NCI-H748 treated with DMSO at 0.1 percent for 48 hours (cell line): ENCODE measurements around the gene SELENOF.
"Not testable (repeated sequence)": the region's sequence is repeated elsewhere in the genome, so short reads cannot be mapped to it uniquely, and the experiment has no call there.

ENCODE experiments used
- DNase-seq: peaks from one replicate; lab custom pipeline; 2025; lab: John Stamatoyannopoulos, UW

The SELENOF gene

DNA sequence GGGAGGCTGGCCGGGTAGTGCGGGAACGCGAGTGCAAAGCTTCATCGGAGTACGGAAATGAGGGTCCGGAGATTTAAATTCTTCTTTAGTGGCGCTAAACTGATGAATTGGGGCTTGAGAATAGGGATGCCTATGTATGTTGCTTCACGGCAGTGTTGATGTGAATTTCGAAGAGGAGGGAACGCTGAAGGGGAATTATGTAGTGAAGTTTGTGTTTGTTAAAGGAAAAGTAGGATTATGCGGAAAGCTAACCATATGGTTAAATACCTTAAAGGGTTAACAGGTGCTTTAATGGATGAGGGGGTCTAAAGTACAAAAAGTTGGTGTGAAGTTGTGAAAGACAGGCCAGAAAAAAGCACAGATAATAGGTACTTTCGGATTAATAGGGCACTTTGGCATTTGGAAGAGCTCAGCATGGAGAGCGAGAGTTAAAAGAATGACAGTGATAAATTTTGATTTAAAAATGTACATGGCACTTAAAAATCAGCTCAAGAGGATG is 1.9 kb upstream of the SELENOF start:
- no peak for DNase-seq

DNA sequence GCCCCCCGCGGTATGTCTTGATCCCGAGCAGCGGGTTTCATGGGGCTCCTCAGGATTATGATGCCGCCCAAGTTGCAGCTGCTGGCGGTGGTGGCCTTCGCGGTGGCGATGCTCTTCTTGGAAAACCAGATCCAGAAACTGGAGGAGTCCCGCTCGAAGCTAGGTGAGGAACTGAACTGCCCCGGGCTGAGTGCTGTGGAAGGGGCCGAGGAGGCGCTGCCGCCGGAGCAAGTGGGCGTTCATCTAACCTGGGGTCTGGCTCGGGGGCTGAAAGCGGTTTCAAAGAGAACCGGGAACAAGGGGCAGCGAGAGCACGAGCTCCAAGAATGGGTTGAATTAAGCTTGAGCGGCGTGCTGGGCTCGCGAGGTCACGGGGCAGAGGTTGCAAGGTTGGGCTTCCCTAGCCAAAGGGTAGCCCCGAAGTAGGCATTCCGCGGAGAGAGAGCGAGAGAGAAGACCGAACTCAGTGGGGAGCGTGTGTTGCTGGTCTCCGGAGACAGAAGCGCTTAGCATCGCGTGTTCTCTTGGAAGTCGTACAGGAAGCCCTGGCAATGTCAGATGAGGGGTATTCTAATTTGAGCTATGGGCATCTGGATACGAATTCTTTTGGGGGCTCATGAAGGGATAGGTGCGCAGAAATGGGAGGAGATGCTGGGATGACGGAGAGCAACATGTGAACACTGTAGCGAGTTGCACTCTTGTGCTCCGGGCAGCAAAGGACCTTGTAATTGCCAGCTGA is 1.2 kb upstream of the SELENOF start:
- DNase-seq: peak; percentile 4

DNA sequence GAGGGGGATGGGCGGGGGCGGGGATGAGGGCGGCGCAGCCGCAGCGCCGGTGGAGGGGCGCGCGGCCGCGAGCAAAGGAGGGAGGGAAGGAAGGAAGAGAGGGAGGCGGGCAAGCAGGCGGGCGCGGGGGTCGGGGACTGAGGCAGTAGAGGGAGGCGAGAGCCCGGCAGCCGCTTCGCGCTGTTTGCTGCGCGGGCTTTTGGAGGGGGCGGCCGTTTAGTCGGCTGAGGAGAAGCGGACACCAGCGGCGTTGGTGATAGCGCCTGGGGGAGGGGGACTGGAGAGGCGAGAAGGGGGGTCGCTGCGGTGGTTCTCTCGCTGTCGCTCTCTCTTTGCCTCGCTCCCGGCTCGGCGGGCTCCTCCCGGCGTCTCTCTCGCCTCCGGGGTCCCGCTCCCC is 673 bp upstream of the SELENOF start, which contains the start of gene HS2ST1:
Gene HS2ST1, plus strand, starts transcription at position 35 of the 397 bp plus-strand sequence.
- no peak for DNase-seq

DNA sequence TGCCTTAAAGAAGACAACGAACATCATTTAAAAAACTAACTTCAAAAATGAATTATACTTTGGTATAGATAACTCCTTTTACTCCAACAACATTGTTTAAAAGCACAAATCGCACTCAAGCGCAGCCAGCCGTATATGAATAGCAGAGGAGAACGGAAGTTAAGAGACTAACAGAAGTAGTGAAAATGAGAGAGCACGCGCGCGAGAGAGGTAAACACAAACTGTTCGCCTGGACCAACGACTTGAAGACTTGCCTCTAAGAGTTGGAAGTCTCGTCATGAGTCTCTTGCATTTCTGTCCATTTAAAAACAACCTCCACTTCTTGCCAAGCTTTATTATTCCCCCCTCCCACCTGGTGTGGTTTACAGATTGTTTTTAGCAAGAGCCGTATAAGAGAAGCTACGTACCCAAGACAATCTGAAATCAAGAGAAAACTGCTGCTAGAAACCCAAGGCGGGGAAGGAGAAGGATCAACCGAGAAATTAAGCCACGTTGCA is 479 bp downstream of the SELENOF start:
- peak; percentile 24 for DNase-seq

DNA sequence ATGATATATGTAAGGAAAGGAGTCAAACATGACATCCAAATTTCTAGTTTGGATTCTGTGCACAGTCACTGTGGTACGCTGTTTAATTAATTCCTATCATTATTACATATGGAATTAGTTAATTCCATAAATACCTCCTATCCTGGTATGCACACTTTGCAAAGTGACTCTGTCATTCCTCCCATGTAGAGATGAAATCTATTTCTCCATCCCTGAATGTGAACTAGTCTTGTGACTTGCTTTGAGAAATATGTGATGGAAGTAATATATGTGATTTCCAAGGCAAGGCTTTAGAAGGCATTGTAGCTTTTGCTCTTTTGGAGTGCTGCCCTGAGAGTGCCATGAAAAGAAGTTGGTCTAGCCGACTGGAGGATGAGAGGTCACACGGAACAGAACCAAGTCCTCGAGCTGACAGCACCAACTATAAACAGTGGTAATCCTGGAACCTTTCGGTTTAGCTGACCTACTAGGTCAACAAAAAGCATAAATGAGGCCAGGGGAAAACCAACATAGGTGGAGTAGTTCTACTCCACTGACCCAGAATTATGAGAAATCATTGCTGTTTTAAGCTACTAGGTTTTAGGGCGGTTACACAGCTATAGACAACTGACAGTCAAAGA is 1.5 kb downstream of the SELENOF start:
- no peak for DNase-seq

DNA sequence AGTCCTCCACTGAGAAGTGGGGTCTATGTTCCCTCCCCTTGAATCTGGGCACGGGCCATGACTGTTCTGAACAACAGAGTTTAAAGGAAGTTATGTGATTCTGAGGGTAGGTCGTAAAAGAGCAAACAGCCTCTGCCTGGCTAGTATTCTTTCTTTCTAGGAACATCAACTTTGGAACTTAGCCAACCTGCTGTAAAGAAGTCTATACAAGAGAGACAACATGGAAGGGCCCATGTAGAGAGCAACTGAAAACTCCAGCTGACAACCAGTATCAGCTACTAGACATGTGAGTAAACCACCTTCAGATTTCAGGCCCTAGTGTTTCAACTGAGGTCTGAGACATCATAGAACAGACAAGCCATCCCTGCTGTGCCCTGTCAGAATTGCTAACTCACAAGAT is 7.5 kb downstream of the SELENOF start:
- no peak for DNase-seq

DNA sequence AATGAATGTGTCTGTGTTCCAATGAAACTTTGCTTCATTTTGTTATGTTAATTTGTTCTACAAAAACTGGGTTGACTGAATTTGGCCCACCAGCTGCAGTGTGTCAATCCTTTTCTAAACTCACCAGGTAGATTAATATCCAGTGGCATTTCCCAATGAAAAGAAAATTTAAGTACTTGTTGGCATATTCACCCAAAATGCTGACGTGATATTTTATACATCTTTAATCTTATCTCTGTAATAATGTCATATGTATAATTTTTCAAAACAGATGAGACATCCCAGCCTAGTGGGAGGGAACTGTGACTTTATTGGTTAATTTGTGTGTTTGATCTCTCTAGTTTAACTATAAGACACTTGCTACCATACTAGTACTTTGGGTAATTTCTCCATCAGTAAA is 8.1 kb downstream of the SELENOF start:
- no peak for DNase-seq

DNA sequence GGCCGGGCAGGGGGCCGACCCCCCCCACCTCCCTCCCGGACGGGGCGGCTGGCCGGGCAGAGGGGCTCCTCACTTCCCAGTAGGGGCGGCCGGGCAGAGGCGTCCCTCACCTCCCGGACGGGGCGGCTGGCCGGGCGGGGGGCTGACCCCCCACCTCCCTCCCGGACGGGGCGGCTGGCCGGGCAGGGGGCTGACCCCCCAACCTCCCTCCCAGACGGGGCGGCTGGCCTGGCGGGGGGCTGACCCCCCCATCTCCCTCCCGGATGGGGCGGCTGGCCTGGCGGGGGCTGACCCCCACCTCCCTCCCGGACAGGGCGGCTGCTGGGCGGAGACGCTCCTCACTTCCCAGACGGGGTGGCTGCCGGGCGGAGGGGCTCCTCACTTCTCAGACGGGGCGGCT is 14.5 kb downstream of the SELENOF start:
- not testable (repeated sequence) for DNase-seq

DNA sequence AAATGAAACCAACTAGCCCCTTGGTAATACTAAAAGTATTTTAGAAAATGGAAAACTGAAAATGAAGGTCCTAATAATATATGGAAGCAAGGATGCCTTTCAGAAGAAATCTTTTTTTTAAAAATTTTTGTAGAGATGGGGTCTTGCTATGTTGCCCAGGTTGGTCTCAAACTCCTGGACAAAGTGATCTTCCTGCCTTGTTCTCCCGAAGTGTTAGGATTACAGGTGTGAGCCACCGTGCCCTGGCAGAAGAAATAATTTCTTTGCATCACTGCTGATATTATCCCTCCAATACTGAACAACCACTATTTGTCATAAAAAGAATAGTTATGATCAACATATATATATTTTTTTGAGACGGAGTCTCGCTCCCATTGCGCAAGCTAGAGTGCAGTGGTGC is 25.6 kb downstream of the SELENOF start:
- no peak for DNase-seq

DNA sequence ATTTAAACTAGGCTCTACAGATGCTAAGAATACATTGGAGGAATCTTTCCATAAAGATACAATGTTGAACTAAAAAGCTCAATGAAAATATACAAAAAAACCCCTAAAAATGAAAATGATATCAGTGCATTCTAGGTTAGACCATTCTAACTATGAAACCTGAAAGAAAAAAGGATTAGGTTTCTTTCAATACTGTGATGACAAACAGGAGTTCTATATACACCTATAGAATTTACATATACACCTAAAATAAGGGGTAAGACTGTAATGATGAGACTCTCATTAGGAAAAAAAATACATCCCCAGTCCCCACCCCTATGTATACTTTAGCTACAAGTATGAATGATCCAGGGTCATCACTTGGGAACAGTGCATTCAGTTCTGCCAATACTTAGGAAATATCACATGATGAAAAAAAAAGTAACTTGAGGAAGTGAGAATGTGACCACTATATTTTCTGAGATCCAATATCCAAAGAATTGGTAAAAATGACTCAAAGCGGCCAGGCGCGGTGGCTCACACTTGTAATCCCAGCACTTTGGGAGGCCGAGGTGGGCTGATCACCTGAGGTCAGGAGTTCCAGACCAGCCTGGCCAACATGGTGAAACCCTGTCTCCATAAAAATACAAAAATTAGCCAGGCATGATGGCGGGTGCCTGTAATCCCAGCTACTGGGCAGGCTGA is 26.3 kb downstream of the SELENOF start:
- DNase-seq: no peak

DNA sequence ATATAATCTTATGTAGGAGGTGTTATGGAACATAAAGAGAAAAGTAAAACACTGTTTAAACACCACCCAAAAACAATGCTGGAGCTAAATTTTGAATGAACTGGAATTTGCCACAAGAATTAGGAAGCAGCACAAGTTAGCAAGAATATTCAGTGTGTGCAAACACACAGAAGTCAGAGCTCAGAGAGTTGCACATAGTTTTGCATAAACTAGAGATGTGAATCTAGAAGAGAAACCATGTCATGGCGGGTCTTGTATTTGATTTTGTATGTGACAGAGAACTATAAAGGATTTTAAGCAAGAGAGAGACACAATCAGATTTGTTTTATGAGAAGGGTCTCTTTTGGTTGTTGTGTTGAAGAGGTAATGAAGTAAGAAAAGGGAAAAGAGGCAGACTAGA is 38.2 kb downstream of the SELENOF start:
- no peak for DNase-seq

DNA sequence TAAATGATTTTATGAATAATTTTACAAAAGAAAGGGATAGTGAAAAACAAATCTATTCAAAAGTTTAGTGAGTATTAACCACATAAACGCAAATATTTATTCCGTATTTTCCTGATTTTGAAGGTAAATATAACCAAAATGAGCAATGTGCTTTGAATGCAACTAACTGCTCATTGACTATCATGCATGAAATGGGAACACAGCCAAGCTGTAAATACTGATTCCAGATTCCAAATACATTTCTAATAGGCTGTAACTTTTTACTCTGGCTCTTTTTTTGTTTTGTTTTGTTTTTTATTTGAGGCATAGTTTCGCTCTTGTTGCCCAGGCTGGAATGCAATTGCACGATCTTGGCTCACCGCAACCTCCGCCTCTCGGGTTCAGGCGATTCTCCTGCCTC is 41.8 kb downstream of the SELENOF start:
- no peak for DNase-seq

DNA sequence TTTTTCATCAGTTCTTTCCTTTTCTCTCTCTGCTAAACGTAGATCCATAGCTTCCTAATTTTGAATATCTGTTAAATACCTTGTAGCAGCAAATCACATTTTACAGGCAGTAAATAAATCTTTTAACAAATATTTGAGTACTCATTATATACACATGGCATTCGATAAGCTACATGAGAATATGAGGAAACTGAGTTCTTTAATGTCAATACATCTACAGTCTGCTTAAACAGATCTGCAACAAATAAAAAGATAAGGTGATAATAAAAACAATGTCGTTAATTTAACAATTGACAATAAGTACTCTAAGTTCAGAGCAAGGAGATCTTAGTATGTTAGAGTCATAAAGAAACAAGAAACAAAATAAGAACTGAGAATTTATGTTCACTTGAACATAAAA is 42.9 kb downstream of the SELENOF start:
- no peak for DNase-seq

DNA sequence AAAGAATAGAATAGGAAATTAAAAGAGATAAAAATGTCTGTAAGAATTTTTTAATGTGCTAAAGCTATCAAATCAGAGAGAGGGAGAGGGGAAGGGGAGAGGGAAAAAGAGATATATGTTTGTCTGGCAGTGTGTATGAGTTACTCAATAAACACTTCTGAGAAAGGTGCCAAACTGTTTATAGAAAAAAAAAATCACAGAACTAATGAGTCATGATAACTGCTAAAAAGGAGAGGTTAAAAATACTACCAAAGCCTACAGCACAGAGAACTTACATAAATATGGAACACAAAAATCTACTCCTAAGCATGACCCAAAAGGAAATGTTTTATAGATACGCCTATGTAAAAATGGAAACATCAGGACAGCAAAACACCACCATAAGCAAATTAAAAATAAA is 45.4 kb downstream of the SELENOF start:
- DNase-seq: no peak

DNA sequence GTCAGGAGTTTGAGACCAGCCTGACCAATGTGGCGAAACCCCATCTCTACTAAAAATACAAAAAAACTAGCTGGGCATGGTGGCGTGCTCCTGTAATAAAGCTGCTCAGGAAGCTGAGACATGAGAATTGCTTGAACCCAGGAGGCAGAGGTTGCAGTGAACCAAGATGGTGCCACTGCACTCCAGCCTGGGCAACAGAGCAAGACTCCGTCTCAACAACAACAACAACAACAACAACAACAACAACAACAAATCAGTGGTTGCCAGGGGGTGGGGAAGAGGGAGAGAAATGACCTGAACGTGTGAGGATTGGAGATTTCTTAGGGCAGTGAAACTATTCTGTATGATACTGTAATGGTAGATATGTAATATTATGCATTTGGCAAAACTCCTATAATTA is 46.6 kb downstream of the SELENOF start:
- not testable (repeated sequence) for DNase-seq

DNA sequence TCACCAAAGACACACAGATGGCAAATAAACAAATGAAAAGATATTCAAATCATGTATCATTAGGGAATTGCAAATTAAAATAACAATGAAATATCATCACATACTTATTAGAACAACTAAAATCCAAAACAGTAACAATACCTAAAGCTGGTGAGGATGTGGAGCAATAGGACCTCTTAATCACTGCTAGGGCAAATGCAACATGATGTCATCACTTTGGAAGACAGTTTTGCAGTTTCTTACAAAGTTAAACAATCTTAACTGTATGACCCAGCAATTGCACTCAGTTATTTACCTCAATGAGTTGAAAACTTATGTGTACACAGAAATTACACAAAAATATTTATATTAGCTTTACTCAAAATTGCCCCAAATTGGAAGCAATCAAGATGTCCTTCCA is 47.3 kb downstream of the SELENOF start:
- DNase-seq: no peak

DNA sequence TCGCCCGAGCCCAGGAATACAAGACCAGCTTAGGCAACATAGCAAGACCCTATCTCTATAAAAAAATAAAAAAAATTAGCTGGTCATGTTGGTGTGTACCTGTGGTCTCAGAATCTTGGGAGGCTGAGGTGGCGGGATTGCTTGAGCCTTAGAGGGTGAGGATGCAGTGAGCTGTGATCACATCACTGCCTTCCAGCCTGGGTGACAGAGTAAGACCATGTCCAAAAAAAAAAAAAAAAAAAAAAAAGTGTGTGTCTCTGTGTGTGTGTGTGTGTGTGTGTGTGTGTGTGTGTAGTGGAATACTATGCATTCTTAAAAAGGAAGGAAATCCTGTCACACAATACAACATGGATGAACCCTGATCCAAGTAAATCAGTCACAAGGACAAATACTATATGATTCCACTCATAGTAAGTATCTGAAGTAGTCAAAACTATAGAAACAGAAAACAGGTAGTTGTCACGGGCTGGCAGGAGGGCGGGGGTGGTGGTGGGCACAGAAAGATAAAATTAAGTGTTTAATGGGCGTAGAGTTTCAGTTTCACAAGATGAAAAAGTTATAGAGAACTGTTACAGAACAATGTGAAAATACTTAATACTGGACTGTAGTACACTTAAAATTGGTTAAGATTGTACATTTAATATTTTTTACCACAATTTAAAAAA is 47.8 kb downstream of the SELENOF start:
- no peak for DNase-seq

DNA sequence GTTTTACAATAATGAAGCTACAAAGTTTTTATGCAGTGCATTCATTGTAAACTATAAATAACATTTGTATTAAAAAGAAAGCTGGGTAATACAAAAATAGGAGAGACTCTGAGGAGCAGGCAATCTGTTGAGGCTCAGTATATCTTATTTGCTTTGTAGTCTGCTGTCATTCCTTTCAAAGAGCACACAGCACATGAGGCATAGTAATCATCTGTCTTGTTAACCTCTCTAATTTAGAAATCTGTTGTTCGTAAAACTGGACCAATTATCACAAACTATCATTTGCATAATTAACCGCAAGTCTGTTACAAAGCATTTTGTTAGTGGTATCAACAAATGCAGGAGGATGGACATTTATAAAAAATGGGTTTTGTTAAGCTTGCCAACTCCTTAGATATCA is 51.0 kb downstream of the SELENOF start:
- no peak for DNase-seq

DNA sequence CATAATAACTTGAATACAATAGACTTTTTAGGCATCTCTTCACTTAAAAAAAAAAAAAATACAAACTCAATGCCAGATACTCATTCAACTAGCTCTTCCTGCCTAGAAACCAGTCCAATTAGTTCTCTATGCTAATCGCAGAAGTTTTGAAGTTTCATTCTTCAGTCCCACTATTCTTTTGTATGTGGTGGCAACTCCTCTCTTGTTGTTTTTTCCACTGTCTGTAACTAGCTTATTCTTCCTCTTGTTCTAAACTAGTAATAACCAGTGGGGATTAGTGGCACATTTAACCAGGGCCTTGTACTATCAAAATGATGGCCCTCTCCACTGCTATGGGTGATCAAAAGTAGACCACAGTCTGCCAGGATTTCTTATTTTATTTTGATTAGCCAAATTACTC is 52.5 kb downstream of the SELENOF start:
- no peak for DNase-seq

DNA sequence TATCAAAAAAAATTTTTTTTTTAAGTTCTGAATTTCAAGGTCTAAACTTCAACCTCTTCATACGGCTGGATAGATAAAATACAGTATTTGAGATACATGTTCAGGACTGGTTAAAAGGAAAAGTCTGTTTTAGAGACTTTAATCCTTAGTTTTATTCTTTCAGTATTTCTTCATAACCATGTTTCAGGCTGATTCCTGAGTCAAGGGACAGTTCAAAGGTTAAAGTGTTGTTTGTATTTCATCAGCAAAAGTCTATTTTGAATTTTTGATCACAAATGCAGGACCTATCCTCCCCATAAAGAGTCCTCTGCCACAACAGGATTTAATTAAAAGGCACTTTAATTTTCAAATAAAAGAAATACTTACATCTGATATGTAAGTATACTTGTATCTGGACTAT is 53.5 kb downstream of the SELENOF start:
- DNase-seq: no peak

DNA sequence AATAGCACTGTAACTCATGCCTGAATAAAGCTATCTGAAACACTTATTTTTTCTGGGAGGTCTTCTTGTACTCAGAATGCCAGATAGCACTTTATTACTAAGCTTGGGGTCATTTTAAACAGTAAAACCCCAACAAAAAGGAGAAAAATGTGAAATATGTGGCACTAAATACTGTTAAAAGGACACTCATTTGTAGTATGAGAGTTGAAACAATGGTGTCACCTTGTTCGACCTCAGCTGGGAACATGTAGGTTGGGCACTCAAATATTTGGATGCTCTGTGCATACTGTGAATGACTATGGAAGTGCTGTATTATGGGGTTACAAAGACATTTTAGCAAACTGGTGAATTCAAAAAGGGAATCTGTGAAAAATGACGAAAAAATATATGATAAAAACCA is 53.9 kb downstream of the SELENOF start:
- DNase-seq: no peak

DNA sequence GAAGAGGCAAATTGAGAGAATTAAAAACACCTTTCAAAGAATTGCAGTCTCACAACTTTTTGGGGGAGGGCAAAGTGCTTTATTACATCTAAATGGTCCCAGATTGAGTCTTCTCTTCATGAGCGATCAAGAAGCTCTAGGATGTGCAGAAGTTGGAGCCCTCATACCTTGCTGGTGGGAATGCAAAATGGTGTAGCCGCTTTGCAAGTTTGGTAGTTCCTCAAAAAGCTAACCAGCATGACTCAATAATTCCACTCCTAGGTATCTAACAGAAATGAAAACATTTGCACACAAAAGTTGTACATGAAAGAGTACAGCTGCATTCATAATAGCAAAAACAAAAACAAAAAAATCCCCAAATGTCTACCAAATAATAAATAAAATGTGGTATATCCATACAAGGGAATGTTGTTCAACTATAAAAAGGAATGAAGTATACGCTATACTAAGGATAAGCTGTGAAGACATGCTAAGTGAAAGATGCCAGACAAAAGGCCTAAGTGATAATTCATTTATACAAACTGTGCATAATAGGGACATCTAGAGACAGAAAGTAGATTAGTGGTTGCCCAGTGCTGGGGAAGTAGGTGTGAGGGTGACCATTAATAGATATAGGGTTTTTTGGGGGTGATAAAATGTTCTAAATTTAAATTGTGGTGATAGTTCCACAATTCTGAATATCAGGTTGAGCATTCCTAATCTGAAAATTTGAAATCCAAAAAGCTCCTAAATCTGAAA is 55.2 kb downstream of the SELENOF start:
- DNase-seq: no peak
